DND-41 (cell line): ENCODE results near the gene ANKHD1.

ENCODE experiments used
- ATAC-seq: fragments of 200-7000 bp; cut with Tn5 transposase; 3 replicates; pipeline ENCODE4 v1.9.1; 2021; ENCODE audit warnings: low read depth; ENCODE audit not compliant: insufficient read depth
- DNase-seq: peaks from one replicate; pipeline ENCODE4 v3.0.0-alpha.2; 2020
- H2AFZ ChIP-seq: 2 replicates; pipeline ENCODE4 v1.6.0; 2012; ENCODE audit warnings: low read depth, low read length
- H3K27ac ChIP-seq: 2 replicates; pipeline ENCODE4 v1.5.1; 2012; ENCODE audit warnings: low read length, inconsistent platforms
- H3K27me3 ChIP-seq: fragments of 200-600 bp; sonication (generic); 2 replicates; pipeline ENCODE4 v1.6.0; 2012; ENCODE audit warnings: low read length, mild to moderate bottlenecking, inconsistent platforms; ENCODE audit not compliant: insufficient read depth, poor library complexity
- H3K36me3 ChIP-seq: 2 replicates; pipeline ENCODE4 v1.5.1; 2012; ENCODE audit warnings: low read length, inconsistent platforms; ENCODE audit not compliant: insufficient read depth
- H3K4me1 ChIP-seq: 2 replicates; pipeline ENCODE4 v1.5.1; 2012; ENCODE audit warnings: mild to moderate bottlenecking, low read length; ENCODE audit not compliant: insufficient read depth
- H3K4me2 ChIP-seq: 2 replicates; pipeline ENCODE4 v1.6.0; 2012; ENCODE audit warnings: mild to moderate bottlenecking, moderate library complexity, low read length, inconsistent platforms; ENCODE audit not compliant: insufficient read depth
- H3K4me3 ChIP-seq, 2 experiments: fragments of 200-600 bp in 1 of 2; shearing (Covaris generic) in 1 of 2; 2 replicates each; pipeline ENCODE4 v1.5.1; 2012 to 2016; ENCODE audit warnings: inconsistent platforms in 2 of 2, low read length in 2 of 2, mild to moderate bottlenecking in 2 of 2, low read depth in 1 of 2, moderate library complexity in 1 of 2
- H3K79me2 ChIP-seq: 2 replicates; pipeline ENCODE4 v1.6.0; 2012; ENCODE audit warnings: low read length, inconsistent platforms; ENCODE audit not compliant: insufficient read depth
- H3K9ac ChIP-seq: 2 replicates; pipeline ENCODE4 v1.6.0; 2012; ENCODE audit warnings: low read depth, mild to moderate bottlenecking, inconsistent platforms, low read length, moderate library complexity
- H3K9me3 ChIP-seq: 2 replicates; pipeline ENCODE4 v1.5.1; 2012; ENCODE audit warnings: low read length, moderate library complexity, mild to moderate bottlenecking, inconsistent platforms; ENCODE audit not compliant: insufficient read depth, severe bottlenecking
- H4K20me1 ChIP-seq: 2 replicates; pipeline ENCODE4 v1.6.0; 2012; ENCODE audit warnings: low read length; ENCODE audit not compliant: insufficient read depth
- CTCF ChIP-seq: IDR thresholded peaks from 2 replicates; pipeline ENCODE4 v1.5.1; 2012; ENCODE audit warnings: borderline replicate concordance, low read length, moderate library complexity, mild to moderate bottlenecking; ENCODE audit not compliant: poor library complexity, severe bottlenecking; ENCODE audit errors: extremely low read depth
- EZH2 ChIP-seq: IDR thresholded peaks from 3 replicates; pipeline ENCODE4 v1.6.1; 2012; ENCODE audit warnings: borderline replicate concordance, low read depth, mild to moderate bottlenecking, moderate library complexity, low read length, inconsistent platforms; ENCODE audit not compliant: severe bottlenecking

ANKHD1 gene

DNA sequence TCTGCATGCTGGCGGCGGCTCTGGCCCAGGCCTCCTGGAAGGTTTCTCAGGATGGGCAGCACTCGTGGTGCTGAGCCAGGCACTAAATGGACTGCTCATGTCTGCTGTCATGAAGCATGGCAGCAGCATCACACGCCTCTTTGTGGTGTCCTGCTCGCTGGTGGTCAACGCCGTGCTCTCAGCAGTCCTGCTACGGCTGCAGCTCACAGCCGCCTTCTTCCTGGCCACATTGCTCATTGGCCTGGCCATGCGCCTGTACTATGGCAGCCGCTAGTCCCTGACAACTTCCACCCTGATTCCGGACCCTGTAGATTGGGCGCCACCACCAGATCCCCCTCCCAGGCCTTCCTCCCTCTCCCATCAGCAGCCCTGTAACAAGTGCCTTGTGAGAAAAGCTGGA is 166.2 kb downstream of the ANKHD1 start:
- no peaks in the 10 kb centered on the region for H3K9me3 ChIP-seq
- no peak overlapping the region for H3K4me2 ChIP-seq
- ATAC-seq: no peak
- H3K27me3 ChIP-seq: no peaks in the 10 kb centered on the region
- H3K4me3 ChIP-seq: no peak overlapping the region
- 0 out of 2 replicates have a peak, but pooled peaks cover 5% of the 10 kb centered on the region for H4K20me1 ChIP-seq
- TF ChIP-seq CTCF (no peak), EZH2 (no peak)
- H3K79me2 ChIP-seq: peaks cover 39% of the 10 kb centered on the region
- H3K27ac ChIP-seq: no peak overlapping the region
- H3K36me3 ChIP-seq: peaks cover 35% of the 10 kb centered on the region
- no peak for DNase-seq
- H3K9ac ChIP-seq: no peak overlapping the region
- H2AFZ ChIP-seq: no peak overlapping the region
- peaks cover 33% of the 10 kb centered on the region for H3K4me1 ChIP-seq

DNA sequence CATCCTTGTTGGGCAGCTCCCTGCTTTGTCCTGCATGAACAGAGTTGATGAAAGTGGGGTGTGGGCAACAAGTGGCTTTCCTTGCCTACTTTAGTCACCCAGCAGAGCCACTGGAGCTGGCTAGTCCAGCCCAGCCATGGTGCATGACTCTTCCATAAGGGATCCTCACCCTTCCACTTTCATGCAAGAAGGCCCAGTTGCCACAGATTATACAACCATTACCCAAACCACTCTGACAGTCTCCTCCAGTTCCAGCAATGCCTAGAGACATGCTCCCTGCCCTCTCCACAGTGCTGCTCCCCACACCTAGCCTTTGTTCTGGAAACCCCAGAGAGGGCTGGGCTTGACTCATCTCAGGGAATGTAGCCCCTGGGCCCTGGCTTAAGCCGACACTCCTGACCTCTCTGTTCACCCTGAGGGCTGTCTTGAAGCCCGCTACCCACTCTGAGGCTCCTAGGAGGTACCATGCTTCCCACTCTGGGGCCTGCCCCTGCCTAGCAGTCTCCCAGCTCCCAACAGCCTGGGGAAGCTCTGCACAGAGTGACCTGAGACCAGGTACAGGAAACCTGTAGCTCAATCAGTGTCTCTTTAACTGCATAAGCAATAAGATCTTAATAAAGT is 166.9 kb downstream of the ANKHD1 start:
- no peak overlapping the region for H3K4me3 ChIP-seq
- peaks cover 35% of the 10 kb centered on the region for H3K36me3 ChIP-seq
- H4K20me1 ChIP-seq: 0 out of 2 replicates have a peak, but pooled peaks cover 5% of the 10 kb centered on the region
- ATAC-seq (no peak), DNase-seq (no peak)
- H3K9ac ChIP-seq: no peak overlapping the region
- H3K4me1 ChIP-seq: peaks cover 27% of the 10 kb centered on the region
- H3K9me3 ChIP-seq: no peaks in the 10 kb centered on the region
- H3K79me2 ChIP-seq: peaks cover 35% of the 10 kb centered on the region
- H2AFZ ChIP-seq: no peak overlapping the region
- no peak overlapping the region for H3K4me2 ChIP-seq
- no peak overlapping the region for H3K27ac ChIP-seq
- TF ChIP-seq CTCF (no peak), EZH2 (no peak)
- no peaks in the 10 kb centered on the region for H3K27me3 ChIP-seq

DNA sequence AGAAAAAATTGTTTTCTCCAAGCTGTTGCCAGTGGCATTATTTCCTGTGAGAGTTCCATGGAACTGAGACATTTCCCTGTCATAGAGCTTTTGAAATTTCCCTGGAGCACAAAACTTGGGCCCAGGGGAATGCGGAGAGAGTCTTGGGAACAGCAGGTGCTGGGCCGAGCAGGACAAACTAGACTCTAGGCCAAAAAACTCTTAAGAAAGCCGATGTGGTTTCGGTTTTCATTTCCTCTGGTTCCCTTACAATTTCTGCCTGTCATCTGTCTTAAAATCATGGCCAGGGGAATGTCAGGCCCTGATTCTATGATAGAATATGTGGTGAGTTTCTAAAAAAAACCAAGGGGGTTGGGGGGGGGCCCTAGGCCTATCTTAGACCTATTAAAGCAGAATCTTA is 167.6 kb downstream of the ANKHD1 start:
- H3K79me2 ChIP-seq: peaks cover 29% of the 10 kb centered on the region
- peaks cover 35% of the 10 kb centered on the region for H3K36me3 ChIP-seq
- H3K4me2 ChIP-seq: no peak overlapping the region
- no peak overlapping the region for H3K4me3 ChIP-seq
- no peak overlapping the region for H2AFZ ChIP-seq
- H3K9me3 ChIP-seq: no peaks in the 10 kb centered on the region
- ATAC-seq (no peak), DNase-seq (no peak)
- H3K9ac ChIP-seq: no peak overlapping the region
- TF ChIP-seq EZH2: no peak
- no peak for TF ChIP-seq CTCF
- H4K20me1 ChIP-seq: 0 out of 2 replicates have a peak, but pooled peaks cover 5% of the 10 kb centered on the region
- peaks cover 21% of the 10 kb centered on the region for H3K4me1 ChIP-seq
- no peak overlapping the region for H3K27ac ChIP-seq
- no peaks in the 10 kb centered on the region for H3K27me3 ChIP-seq
